HepG2 (cell line): ENCODE data around the gene UNC5A. TPM values are rescaled to one million over a fixed set of nuclear protein-coding genes. Genes with fewer than 3 reads are reported as not detected.

Experiments used
- ATF3 ChIP-seq: sonication (generic); formaldehyde crosslinking; IDR thresholded peaks from 2 replicates; pipeline ENCODE4 v1.4.0; 2020; ENCODE audit warnings: missing genetic modification reagents
- ATF7 ChIP-seq, 2 experiments: fragments of 450-650 bp in 1 of 2; sonication (generic) in 1 of 2; formaldehyde crosslinking in 1 of 2; IDR thresholded peaks; 2 replicates each; pipeline versions ENCODE4 v1.4.0 to v1.6.1; 2016 to 2020; ENCODE audit warnings: antibody characterized with exemption in 1 of 2, mild to moderate bottlenecking in 1 of 2, missing genetic modification reagents in 1 of 2
- ATM ChIP-seq: fragments of 450-650 bp; IDR thresholded peaks from 2 replicates; pipeline ENCODE4 v1.7.1; 2017; ENCODE audit warnings: mild to moderate bottlenecking, borderline replicate concordance
- CEBPZ ChIP-seq: IDR thresholded peaks from 2 replicates; pipeline ENCODE4 v1.6.1; 2012; ENCODE audit warnings: low read length, improper control_type of control experiment
- HDAC2 ChIP-seq: sonication (generic); formaldehyde crosslinking; IDR thresholded peaks from 2 replicates; pipeline ENCODE4 v1.4.0; 2020; ENCODE audit warnings: missing genetic modification reagents
- IKZF4 ChIP-seq: sonication (generic); formaldehyde crosslinking; IDR thresholded peaks from 2 replicates; pipeline ENCODE4 v1.5.1; 2020; ENCODE audit warnings: borderline replicate concordance, mild to moderate bottlenecking, low read depth, missing genetic modification reagents; ENCODE audit errors: not compliant biosample characterization
- IKZF5 ChIP-seq: IDR thresholded peaks from 2 replicates; pipeline ENCODE4 v1.6.1; 2018; ENCODE audit warnings: missing genetic modification reagents, mild to moderate bottlenecking, missing compliant biosample characterization
- SRSF1 ChIP-seq: fragments of 200-400 bp; formaldehyde crosslinking; optimal IDR thresholded peaks from 2 replicates; pipeline ENCODE3; 2017; ENCODE audit warnings: mild to moderate bottlenecking, low read depth, low read length, moderate library complexity
- TFDP2 ChIP-seq: sonication (generic); formaldehyde crosslinking; IDR thresholded peaks from 2 replicates; pipeline ENCODE4 v1.4.0; 2020; ENCODE audit warnings: missing genetic modification reagents
- ZBTB2 ChIP-seq: sonication (generic); formaldehyde crosslinking; IDR thresholded peaks from 2 replicates; pipeline ENCODE4 v1.8.0; 2022; ENCODE audit warnings: low read depth, missing genetic modification reagents
- ZBTB3 ChIP-seq: sonication (generic); formaldehyde crosslinking; IDR thresholded peaks from 2 replicates; pipeline ENCODE4 v1.4.0; 2020; ENCODE audit warnings: low read depth, mild to moderate bottlenecking, moderate library complexity, missing genetic modification reagents, borderline replicate concordance
- ZNF121 ChIP-seq: sonication (generic); formaldehyde crosslinking; IDR thresholded peaks from 2 replicates; pipeline ENCODE4 v1.5.0; 2020; ENCODE audit warnings: mild to moderate bottlenecking, missing genetic modification reagents
- ZNF230 ChIP-seq: sonication (generic); formaldehyde crosslinking; IDR thresholded peaks from 2 replicates; pipeline ENCODE4 v1.4.0; 2020; ENCODE audit warnings: mild to moderate bottlenecking, missing genetic modification reagents
- ZNF3 ChIP-seq: IDR thresholded peaks from 2 replicates; pipeline ENCODE4 v1.7.0; 2017; ENCODE audit warnings: inconsistent platforms
- ZNF317 ChIP-seq: sonication (generic); formaldehyde crosslinking; IDR thresholded peaks from 2 replicates; pipeline ENCODE4 v1.5.0; 2020; ENCODE audit warnings: mild to moderate bottlenecking, missing genetic modification reagents
- ZNF549 ChIP-seq: sonication (generic); formaldehyde crosslinking; IDR thresholded peaks from 2 replicates; pipeline ENCODE4 v1.5.0; 2020; ENCODE audit warnings: missing genetic modification reagents
- ZNF567 ChIP-seq: sonication (generic); formaldehyde crosslinking; IDR thresholded peaks from 2 replicates; pipeline ENCODE4 v1.8.1; 2023; ENCODE audit warnings: mild to moderate bottlenecking, missing genetic modification reagents, borderline replicate concordance
- ZNF580 ChIP-seq: IDR thresholded peaks from 2 replicates; pipeline ENCODE4 v1.6.1; 2016; ENCODE audit warnings: low read depth, borderline replicate concordance
- ZNF678 ChIP-seq: sonication (generic); formaldehyde crosslinking; IDR thresholded peaks from 2 replicates; pipeline ENCODE4 v1.4.0; 2020; ENCODE audit warnings: mild to moderate bottlenecking, missing genetic modification reagents
- ZNF879 ChIP-seq: sonication (generic); formaldehyde crosslinking; IDR thresholded peaks from 2 replicates; pipeline ENCODE4 v1.8.1; 2023; ENCODE audit warnings: missing genetic modification reagents
- polyA plus RNA-seq, 8 experiments: library from polyadenylated mRNA; depleted of rRNA in 3 of 8; stranded (reverse) in 7 of 8; unstranded in 1 of 8; fragments of >200 nt; fragmentation: Illumina TruSeq in 4 of 8; extraction: Trizol in 4 of 8; gene quantifications; 2 replicates each; pipeline versions ENCODE4 v1.2.1 to v1.2.3, GENCODE V29; 2011 to 2016; ENCODE audit warnings: low read depth in 4 of 8, missing spikeins in 1 of 8, mixed read lengths in 1 of 8; ENCODE audit not compliant: insufficient read depth in 1 of 8
- total RNA-seq, 5 experiments: library from RNA; depleted of rRNA; stranded (reverse); fragments of >200 nt; fragmentation: Illumina TruSeq; extraction: Trizol; gene quantifications; 2 replicates each; pipeline ENCODE4 v1.2.3, GENCODE V29; 2016; ENCODE audit warnings: low read depth in 1 of 5
- TF ChIP-seq, protein P1 (sequence below): sonication (generic); formaldehyde crosslinking; IDR thresholded peaks from 2 replicates; pipeline ENCODE4 v1.4.0; 2020; ENCODE audit warnings: missing genetic modification reagents

UNC5A gene
- total and polyA plus RNA-seq, 2 of the 13 experiments (the other 11 are each of a cell fraction or from before 2014, with no cell fraction given): not detected

- TF ChIP-seq ZNF879 (CRISPR knock-in tag) (peak; percentile 100), ZBTB2 (peak; percentile 98), ZNF549 (CRISPR knock-in tag) (peak; percentile 98), ZNF678 (CRISPR knock-in tag) (peak; percentile 100), ZNF3 (CRISPR knock-in tag) (peak; percentile 97), ZNF121 (CRISPR knock-in tag) (peak; percentile 93), ZNF580 (CRISPR knock-in tag) (peak; percentile 100), IKZF4 (CRISPR knock-in tag) (peak; percentile 100), TFDP2 (CRISPR knock-in tag) (peak; percentile 90), ATF3 (CRISPR knock-in tag) (peak; percentile 99), HDAC2 (CRISPR knock-in tag) (peak; percentile 100), ZNF567 (CRISPR knock-in tag) (peak; percentile 100), ZNF317 (peak; percentile 97), ATM (no peak), ATF7 (IDR thresholded peaks at IDR 0.05) (no peak), ATF7 (CRISPR knock-in tag; IDR thresholded peaks at IDR 0.05) (peak; percentile 92), ZNF230 (peak; percentile 100), IKZF5 (peak; percentile 100), SRSF1 (no peak), ZBTB3 (CRISPR knock-in tag) (peak; percentile 99), CEBPZ (no peak)
- TF ChIP-seq, protein P1, sequence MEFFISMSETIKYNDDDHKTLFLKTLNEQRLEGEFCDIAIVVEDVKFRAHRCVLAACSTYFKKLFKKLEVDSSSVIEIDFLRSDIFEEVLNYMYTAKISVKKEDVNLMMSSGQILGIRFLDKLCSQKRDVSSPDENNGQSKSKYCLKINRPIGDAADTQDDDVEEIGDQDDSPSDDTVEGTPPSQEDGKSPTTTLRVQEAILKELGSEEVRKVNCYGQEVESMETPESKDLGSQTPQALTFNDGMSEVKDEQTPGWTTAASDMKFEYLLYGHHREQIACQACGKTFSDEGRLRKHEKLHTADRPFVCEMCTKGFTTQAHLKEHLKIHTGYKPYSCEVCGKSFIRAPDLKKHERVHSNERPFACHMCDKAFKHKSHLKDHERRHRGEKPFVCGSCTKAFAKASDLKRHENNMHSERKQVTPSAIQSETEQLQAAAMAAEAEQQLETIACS: peak; percentile 84
These were observed 27.4 kb downstream of the UNC5A start (continued) for GRCh38 chr5:176837707-176838115.
